ENCODE measurements around the gene TFRC.
"Not testable (repeated sequence)": the region's sequence is repeated elsewhere in the genome, so short reads cannot be mapped to it uniquely, and the experiment has no call there.

TFRC gene

GRCh38 chr3:196002721-196003120 is 79.2 kb downstream of the TFRC start:
- not testable (repeated sequence) for DNase-seq

- DNase-seq = not testable (repeated sequence)
Measured at GRCh38 chr3:196001240-196001639, 80.7 kb downstream of the TFRC start.

DNA sequence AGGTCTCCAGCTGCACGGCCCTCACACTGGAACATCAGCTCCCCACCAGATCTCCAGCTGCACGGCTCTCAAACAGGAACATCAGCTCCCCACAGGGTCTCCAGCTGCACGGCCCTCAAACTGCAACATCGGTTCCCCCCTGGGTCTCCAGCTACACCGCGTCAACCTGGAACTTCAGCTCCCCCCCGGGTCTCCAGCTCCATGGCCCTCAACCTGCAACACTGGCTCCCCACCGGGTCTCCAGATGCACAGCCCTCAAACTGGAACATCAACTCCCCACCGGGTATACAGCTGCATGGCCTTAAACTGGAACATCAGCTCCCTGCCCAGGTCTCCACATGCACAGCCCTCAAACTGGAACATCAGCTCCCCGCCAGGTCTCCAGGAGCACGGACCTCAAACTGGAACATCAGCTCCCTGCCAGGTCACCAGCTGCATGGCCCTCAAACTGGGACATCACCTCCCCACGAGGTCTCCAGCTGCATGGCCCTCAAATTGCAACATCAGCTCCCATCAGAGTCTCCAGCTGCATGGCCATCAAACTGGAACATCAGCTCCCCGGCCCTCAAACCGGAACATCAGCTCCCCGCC is 81.4 kb downstream of the TFRC start:
- not testable (repeated sequence) for DNase-seq

DNA sequence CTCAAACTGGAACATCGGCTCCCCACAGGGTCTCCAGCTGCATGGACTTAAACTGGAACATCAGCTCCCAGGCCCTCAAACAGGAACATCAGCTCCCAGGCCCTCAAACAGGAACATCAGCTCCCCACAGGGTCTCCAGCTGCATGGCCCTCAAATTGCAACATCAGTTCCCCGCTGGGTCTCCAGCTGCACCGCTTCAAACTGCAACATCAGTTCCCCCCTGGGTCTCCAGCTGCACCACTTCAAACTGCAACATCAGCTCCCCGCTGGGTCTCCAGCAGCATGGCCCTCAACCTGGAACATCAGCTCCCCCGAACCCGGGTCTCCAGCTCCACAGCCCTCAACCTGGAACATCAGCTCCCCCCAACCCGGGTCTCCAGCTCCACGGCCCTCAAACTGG is 82.0 kb downstream of the TFRC start:
- no peak for DNase-seq
